Measurements from ENCODE around the gene PTGR3.

PTGR3 gene

DNA sequence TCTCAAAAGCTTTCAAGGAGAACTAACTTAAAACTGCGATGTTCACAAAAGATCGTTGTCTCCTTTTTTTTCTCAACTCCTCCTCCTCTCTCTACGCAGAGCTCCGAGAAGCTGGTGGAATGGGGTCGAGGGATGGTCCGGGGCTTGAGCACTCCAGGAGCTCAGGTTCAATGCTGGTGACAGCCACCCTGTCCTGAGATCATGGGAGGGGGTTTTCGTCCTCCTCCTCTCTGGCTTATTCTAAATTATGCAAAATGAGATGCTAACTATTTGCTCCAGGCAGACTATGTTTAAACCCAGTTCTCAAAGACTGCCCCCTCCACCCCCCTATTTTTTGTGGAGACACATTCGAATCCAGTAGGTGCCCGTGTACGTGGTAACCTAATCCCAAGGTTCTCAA, 13.5 kb upstream of the PTGR3 start:
- H3K27ac ChIP-seq: no peak overlapping the region
- DNase-seq (ENCODE audit: low spot score): no peak
- ChIA-PET POLR2A (ENCODE audit: low non-redundant PET) (no interaction called here), CTCF (no interaction called here)
- TF ChIP-seq, protein P1, sequence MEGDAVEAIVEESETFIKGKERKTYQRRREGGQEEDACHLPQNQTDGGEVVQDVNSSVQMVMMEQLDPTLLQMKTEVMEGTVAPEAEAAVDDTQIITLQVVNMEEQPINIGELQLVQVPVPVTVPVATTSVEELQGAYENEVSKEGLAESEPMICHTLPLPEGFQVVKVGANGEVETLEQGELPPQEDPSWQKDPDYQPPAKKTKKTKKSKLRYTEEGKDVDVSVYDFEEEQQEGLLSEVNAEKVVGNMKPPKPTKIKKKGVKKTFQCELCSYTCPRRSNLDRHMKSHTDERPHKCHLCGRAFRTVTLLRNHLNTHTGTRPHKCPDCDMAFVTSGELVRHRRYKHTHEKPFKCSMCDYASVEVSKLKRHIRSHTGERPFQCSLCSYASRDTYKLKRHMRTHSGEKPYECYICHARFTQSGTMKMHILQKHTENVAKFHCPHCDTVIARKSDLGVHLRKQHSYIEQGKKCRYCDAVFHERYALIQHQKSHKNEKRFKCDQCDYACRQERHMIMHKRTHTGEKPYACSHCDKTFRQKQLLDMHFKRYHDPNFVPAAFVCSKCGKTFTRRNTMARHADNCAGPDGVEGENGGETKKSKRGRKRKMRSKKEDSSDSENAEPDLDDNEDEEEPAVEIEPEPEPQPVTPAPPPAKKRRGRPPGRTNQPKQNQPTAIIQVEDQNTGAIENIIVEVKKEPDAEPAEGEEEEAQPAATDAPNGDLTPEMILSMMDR (conservative IDR thresholded peaks at IDR 0.05; ENCODE audit: low read depth): no peak

DNA sequence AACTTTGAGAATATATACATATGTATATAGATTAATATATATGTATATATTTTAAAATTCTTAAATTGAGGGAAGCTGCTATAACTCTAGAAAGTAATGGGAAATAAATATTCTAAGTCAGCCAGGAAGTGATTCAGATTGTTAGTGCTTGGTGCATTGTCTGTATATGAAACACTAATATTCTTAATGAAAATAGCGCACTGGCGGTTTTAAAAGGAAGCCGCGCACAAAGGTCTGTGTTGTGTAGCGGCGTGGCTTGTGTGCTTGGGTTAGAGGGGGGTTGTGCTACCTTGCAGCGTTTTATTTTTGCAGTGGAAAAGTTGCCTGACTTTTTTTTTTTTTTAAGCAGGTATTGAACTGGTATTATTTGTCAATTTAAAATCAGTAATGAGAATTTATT, 13.0 kb upstream of the PTGR3 start:
- no peak for DNase-seq (ENCODE audit: low spot score)
- TF ChIP-seq, protein P1 (conservative IDR thresholded peaks at IDR 0.05; ENCODE audit: low read depth): no peak
- CTCF ChIA-PET: no interaction called here
- POLR2A ChIA-PET (ENCODE audit: low non-redundant PET): no interaction called here
- H3K27ac ChIP-seq: no peak overlapping the region

DNA sequence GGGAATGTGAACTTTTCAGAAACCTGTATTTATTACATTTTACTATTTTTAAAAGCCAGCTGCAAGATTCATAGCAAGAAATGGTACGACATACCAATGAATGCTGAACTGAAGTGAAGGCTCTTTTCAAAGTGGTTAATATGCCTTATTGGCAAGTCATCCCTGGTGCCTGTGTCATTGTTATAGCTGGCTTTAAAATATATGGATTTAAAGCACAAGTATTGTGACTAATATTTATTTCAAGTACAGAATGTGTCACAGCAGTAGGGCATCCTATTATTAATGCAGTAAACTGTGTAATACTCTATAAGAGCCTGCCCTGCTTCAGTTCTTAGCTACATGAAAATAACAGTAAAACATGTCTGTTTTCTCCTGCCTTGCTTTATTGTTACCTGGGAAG, 12.5 kb upstream of the PTGR3 start:
- POLR2A ChIA-PET (ENCODE audit: low non-redundant PET): no interaction called here
- CTCF ChIA-PET: interaction anchor here (0.7 kb wide), 1 partner anchor 16 kb away, joined by 4 read pairs; no protein-coding TSS in a partner anchor
- TF ChIP-seq, protein P1 (conservative IDR thresholded peaks at IDR 0.05; ENCODE audit: low read depth): no peak

DNA sequence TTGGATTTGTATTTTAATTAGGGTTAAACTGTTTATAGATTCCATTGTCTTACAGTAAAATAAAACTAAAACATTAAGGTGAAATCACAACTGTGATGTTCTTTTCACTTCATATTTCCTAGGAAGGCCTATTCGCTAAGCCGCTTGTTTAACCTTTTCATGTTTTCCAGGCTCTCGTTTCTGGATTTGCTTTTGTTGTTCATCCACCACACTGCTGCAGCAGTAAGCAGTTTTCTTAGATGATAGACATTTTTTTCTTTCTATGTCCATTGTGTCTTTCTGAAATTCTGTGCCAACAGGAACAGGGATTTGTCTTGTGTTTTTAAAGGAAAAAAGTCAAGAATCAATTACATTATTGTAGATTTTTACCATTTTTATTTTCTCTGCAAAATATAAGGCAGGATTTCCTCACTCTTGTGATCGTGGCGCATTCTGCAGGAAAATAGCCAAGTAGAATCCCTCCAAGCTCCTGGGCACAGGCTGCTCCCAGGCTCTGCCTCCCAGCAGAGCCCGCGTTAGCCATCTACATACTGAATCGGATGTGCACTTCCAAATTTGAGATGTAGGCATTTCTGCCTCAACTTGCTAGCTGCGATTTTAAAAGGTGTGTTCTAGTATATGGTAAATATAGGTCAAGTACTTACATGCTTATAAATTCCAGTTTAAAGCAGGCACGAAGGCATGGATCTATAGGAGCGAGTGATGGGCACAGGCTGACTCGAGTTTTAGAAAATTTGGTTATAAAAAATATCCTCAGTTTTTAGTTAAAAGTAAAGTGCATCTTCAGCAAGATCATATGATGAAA, 11.8 kb upstream of the PTGR3 start:
- TF ChIP-seq, protein P1 (conservative IDR thresholded peaks at IDR 0.05; ENCODE audit: low read depth): no peak
- no peak overlapping the region for H3K27ac ChIP-seq
- ChIA-PET POLR2A (ENCODE audit: low non-redundant PET) (no interaction called here), CTCF (interaction anchor here (0.7 kb wide), 1 partner anchor 17 kb away, joined by 4 read pairs; no protein-coding TSS in a partner anchor)
- no peak for DNase-seq (ENCODE audit: low spot score)

More for the DNA sequence above, 12.5 kb upstream of the PTGR3 start:
- DNase-seq (ENCODE audit: low spot score): no peak
- H3K27ac ChIP-seq: no peak overlapping the region

DNA sequence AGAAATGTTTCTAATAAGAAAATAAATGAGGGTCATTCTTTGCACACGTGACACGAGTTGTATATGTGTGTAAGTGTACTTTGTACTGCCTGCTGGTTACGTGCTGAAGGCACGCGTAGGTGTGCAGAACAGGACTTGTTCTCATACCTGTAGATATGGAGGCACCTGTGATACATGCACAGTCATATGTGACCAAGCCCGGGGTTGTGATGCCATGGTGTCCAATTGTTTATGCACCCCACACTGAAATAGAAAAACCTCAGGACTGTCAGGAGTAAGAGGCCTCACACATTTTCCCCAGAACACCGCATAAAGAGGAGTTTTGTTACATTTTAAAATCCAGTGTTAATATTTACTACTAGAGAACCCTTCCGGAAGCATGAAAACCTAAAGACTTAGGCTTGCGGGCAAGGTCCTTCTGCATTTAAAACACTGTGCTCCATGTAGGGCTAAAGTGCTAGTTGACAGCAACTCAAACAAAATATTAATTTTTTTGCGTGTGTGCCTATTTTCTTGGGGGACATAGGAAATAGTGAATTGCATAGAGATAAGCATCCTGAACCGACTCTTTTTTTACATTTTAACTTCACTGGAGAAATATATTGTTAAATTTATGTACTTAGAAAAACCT, 10.9 kb upstream of the PTGR3 start:
- no peak overlapping the region for H3K27ac ChIP-seq
- no peak for DNase-seq (ENCODE audit: low spot score)
- ChIA-PET POLR2A (ENCODE audit: low non-redundant PET) (no interaction called here), CTCF (no interaction called here)
- TF ChIP-seq, protein P1 (conservative IDR thresholded peaks at IDR 0.05; ENCODE audit: low read depth): no peak

DNA sequence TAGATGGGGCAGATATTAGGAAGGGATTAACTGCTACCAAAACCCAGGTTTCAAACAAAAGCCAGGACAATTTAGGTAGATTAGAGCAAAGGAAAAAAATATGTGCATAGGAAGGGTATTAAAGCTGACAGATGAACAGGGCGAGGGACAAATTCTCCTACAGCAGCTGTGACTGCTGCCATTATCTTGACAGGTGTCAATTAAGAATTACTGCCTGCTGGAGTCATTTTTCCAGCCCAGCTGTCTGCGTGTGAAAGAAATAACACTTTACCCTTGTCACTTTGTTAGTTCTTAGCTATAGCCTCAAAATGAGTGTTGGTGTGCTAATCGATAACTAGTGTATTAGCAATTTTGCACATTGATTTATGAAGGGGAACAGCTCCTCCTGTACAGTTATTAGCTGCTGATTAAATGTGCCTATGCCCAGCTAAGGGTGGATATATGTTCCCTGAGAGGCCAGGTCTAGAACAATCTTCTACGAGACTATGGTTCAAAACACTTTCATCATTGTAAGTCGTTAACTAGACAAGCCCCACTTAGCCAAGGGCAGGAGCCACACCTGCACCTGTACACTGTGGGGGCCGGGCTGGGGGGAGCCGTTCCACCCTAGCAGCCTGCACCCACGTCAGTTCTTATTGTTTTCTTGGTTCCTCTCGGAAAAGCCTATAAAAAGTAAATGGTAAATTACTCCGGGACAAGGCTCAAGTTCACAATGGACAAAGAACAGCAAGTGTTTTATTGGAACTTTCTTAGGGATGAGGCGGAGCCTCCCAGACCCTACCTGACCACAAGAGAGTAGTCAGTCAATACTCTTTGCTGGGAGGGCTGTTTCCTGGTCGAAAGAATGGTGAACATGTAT, 9.4 kb upstream of the PTGR3 start:
- no peak overlapping the region for H3K27ac ChIP-seq
- ChIA-PET POLR2A (ENCODE audit: low non-redundant PET) (no interaction called here), CTCF (no interaction called here)
- TF ChIP-seq, protein P1 (conservative IDR thresholded peaks at IDR 0.05; ENCODE audit: low read depth): no peak
- no peak for DNase-seq (ENCODE audit: low spot score)

All from RWPE1 (cell line).